Right lung (tissue), 5 donors: ENCODE data around the gene ARHGAP30. TPM values are rescaled to one million over a fixed set of nuclear protein-coding genes. Genes with fewer than 3 reads are reported as not detected.
"Not testable (repeated sequence)": the region's sequence is repeated elsewhere in the genome, so short reads cannot be mapped to it uniquely, and the experiment has no call there.

Experiments used
- DNase-seq, 2 donors: peaks; one replicate each; pipeline ENCODE4 v3.0.0-alpha.2; 2013
- polyA plus RNA-seq, 5 donors: library from polyadenylated mRNA; unstranded; fragments of 120-200 nt; gene quantifications; one replicate each; pipeline versions ENCODE4 v1.2.1 to v1.2.3, GENCODE V29; 2013; ENCODE audit warnings: inconsistent platforms in 1 of 5, low replicate concordance in 1 of 5; ENCODE audit not compliant: insufficient read length in 5 of 5, insufficient read depth in 1 of 5

The ARHGAP30 gene
- polyA plus RNA-seq, 5 donors = 2.8 to 4.7 (median 3.9) TPM

DNA sequence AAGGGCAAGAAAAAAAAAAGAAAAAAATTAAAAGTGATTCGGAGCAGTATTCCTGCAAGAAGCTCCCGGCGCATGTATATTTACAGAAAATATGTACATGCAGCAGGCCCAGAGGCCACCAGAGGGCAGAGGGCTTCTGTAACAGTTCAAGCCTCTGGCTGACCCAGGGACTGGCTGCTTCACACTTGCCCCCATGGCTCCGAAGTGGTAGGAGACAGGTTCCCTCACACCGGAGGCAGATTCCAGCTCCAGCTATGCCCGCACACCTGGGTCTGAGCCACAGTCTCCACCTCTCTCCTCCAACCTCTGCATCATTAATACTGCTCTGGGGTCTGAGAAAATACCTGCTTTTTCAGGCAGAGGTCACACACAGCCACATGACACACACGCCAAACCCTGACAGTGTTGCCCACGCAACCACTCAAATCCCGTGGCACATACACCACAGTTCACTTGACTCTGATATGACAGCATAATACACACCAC is 2.2 kb upstream of the ARHGAP30 start:
- DNase-seq = no peak

- DNase-seq = no peak
These were observed 1.1 kb upstream of the ARHGAP30 start for GRCh38 chr1:161070761-161071160.

DNA sequence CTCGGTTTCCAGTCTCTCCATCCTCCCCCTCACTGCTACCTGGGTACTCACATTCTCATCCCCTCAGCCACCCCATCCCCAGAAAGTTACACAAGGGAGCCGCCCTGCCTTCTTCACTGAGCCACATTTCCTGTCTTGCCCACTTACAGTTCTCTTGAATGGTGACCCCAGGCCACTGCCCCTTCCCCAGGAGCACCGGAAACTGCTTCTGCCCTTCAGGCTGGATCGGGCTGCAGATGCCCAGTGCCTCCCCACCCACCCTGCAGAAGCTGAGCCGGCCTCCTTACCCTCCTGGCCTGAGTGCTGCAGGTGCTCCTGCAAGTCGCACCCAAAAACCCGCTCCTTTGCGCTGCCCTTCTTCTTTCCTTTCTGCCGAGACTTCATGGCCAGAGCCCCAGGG is 450 bp downstream of the ARHGAP30 start:
- DNase-seq = no peak

DNA sequence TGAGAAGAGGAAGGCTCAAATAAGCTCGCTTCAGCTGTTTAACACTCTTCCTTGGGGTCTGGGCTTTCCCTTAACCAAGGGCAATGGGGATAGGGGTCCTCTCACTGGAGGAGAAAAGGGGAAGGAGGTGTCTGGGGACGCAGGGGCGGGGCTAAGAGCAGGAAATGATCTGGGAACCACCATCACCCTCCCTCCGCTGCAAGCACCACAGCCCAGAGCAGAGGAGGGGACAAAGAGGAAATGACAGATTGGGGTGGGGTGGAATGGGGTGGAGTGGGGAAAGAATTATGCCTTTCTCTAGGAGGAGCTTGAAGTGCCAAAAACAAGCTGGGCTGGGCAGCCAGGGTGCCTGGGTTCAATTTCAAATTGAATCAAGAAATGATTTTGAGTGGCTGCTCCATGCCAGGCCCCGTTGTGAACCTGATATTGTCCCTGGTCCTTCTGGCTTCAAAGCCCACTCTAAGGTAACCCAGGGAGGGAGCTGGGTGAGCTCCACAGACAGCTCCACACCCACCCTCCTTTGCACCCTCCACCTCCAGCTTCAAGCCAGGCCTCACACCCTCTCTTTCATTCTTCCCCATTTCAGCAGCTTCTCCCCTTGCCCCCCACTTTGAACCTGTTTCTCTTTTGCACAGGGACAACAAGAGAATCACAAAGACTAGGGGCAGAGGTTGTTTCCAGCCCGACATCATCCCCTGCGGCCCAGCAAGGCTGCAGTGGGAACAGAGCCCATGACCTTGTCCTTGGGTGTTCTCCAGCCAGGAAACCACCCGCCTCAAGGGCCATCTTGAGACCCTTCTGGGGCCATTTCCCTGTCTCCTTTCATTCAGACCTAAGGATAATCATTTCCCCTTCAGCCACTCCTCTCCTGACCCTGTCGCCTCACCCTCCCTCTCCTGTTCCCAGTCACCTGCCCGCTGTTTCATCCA is 1.1 kb downstream of the ARHGAP30 start:
- no peak for DNase-seq

GRCh38 chr1:161066694-161067093 is 3.0 kb downstream of the ARHGAP30 start:
- no peak for DNase-seq

DNA sequence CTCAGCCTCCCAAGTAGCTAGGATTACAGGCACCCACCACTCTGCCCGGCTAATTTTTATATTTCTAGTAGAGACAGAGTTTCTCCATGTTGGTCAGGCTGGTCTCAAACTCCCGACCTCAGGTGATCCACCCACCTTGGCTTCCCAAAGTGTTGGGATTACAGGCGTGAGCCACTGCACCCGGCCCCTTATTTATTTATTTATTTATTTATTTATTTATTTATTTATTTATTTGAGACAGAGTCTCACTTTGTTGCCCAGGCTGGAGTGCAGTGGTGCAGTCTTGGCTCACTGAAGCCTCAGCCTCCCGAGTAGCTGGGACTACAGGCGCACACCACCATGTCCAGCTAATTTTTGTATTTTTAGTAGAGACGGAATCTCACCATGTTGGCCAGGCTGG is 4.0 kb downstream of the ARHGAP30 start:
- not testable (repeated sequence) for DNase-seq

DNA sequence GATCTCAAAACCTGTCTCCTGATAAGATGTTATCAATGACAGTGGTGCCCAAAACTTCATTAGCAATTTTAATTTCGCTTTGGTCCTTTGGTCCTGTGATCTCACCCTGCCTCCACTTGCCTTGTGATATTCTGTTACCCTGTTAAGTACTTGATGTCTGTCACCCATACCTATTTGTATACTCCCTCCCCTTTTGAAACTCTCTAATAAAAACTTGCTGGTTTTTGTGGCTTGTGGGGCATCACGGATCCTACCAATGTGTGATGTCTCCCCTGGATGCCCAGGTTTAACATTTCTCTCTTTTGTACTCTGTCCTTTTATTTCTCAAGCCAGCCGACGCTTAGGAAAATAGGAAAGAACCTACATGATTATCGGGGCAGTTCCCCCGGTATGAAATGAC is 5.8 kb downstream of the ARHGAP30 start:
- not testable (repeated sequence) for DNase-seq

DNA sequence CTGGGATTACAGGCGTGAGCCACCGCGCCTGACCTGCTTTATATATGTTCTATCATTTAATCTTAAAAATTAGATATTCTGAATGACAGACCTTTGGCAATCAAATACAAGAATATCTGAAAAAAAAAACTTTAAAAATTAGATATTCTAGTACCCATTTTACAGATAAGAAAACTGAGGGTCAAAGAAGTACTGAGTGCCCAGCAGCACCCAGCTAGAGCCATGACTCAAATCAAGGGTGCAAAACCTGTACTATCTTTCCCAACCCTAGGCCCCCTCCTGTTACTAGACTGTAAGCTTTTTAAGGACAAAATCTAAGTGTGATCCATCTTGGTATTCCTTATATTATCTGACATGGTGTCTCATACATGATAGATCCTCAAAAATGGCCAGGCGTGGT is 8.3 kb downstream of the ARHGAP30 start:
- DNase-seq = no peak

DNA sequence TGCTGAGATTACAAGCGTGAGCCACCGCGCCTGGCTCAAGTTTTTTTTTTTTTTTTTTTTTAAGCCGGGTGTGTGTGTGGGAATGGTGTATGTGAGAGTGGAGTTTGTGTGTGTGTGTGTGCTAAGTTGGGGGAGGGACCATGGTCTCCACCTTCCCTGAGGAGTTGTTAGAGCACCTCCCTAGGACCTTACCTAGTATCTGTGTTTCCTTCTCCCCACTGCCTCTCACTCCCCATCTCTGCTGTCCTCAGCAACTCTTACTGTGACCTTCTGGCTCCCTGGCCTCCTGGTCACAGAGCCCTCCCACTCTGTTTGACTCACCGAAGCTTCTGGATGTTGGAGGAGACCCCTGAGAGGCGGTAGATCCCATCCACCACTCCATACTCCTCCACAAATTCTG is 10.4 kb downstream of the ARHGAP30 start:
- no peak for DNase-seq

DNA sequence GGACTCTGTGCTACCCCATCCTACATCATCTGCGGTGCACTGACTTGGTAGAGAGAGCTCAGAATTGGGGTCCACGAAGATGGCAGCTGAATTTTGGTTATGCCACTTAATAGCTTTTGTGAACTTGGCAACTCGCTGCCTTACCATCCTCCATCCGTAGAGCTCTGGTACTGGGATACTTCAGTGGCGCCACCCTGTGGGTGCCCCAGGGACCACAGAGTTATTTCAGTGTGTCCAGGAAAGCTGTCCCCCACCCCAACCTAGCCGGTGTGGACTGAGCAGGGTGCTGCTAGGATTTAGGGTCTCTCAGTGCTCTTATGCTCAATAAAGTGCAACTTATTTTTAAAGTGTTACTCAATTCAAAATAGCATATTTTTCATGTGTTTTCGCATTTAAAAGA is 14.9 kb downstream of the ARHGAP30 start:
- no peak for DNase-seq

DNA sequence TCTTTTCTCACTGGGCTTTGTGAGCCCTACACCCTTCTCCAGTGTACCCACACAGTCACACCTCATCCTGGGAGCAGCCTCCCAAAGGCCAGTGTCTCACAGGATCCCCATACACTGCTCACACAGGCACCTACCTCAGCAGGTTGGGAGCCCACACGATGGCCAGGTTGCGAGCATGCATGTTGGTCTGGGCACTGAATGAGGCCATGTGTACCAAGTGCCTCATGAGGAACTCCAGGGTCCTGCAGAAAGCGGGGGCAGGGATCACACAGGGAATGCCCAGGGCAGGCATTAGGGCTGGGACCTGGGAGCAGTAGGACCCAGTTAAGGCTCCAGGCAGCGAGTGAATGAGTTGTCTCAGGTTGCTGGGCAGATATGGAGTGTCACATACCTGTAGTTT is 15.5 kb downstream of the ARHGAP30 start:
- DNase-seq = no peak

DNA sequence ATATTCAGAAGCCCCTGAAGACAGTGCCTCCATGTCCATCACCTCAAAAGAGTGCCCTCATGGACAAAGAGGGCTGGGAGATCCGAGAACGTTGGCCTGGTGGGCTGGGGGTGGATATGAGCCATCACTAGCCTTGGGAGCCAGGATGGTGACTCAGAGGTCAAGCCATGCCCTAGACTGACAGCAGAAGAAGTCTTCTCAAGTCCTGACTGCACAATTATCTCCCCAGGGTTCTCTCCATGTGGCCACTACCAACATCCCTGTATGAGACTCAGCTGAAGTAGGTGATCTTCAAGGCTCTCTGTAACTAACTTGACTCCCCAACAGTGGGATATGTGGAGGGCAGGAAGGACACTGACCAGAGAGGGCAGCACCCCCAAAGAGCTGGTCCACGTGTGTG is 16.8 kb downstream of the ARHGAP30 start:
- no peak for DNase-seq

DNA sequence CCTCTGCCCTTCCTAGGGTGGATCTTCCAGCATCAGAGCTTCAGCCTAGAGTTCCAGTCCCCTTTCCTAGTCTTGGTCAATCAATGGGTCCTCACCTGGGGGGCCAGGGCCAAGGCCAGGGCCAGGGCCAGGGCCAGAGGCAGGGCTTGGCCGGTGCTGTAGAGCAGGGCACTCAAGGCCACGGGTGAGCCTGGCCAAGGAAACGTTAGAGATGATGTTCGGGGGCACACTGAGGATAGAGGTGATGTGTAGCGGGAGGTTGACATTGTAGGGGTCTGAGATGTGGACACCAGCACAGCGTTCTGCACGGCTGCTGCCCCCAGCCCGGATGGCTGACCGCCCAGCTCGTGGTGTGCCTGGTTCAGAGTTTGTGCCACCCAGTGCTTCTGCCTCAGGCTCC is 18.5 kb downstream of the ARHGAP30 start:
- DNase-seq = no peak

DNA sequence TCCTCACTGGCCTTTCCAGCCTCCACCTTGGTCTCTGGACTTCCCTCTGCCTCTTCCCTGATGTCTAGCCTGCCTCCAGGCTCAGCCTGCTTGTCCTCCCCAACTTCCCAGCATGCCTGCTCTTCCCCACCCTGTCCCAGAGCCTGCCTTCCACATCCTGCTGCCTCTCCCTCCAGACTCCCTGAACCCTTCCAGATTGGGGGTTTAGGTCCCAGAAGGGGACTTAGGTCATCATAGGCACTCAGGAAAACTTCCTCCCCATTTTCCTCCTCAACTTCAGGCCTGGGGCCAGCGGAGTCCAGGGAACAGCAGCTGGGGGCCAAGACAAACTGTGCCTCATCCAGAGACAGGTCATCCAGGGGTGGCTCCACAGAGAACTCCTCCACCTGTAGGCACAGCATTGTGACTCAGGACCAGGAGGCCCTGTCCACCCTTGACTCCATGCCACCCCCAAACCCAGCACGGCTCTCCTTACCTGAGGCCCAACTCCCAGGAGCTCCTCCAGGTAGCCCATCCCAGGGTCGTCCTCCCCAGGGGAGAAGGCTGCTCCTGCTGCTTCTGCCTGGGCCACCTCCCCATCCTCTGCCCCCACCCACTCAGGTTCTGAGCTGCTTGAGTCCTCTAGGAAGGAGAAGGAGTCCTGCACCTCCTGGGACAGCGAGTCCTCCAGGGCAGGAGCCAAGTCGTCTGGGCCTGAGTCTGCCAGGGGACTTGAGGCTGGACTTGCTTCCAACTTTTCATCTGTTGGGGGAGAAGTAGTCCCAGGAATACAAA is 20.6 kb downstream of the ARHGAP30 start:
- no peak for DNase-seq

- no peak for DNase-seq
These were observed 22.0 kb downstream of the ARHGAP30 start for GRCh38 chr1:161047436-161048420.

DNA sequence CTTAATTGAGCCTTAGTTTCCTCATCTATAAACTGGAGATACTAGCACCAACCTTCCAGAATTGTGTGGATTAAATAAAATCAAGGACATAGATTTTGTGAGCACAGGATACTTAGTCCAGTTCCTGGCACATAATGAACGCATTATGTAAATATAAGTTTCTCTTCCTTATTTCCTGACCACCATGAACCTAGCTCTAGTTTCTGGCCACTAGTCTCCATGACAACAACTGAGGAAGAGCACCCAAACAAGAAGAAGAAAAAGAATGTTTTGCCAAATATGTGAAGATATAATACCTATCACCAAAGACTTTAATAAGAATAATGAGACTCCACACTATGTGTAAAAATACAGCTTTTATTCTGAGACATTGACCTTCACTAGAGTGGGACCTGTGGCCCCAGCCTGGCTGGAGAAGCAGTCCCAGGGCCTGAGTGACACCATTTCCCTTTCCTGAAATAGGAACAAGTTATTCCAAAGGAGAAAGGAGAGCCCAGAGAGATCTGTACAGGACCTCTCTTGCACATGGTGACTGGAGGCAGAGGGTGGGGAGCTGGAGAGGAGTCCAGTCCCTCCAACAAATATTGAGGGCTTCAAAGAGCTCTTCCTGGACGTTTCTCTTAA is 23.0 kb downstream of the ARHGAP30 start:
- no peak for DNase-seq

DNA sequence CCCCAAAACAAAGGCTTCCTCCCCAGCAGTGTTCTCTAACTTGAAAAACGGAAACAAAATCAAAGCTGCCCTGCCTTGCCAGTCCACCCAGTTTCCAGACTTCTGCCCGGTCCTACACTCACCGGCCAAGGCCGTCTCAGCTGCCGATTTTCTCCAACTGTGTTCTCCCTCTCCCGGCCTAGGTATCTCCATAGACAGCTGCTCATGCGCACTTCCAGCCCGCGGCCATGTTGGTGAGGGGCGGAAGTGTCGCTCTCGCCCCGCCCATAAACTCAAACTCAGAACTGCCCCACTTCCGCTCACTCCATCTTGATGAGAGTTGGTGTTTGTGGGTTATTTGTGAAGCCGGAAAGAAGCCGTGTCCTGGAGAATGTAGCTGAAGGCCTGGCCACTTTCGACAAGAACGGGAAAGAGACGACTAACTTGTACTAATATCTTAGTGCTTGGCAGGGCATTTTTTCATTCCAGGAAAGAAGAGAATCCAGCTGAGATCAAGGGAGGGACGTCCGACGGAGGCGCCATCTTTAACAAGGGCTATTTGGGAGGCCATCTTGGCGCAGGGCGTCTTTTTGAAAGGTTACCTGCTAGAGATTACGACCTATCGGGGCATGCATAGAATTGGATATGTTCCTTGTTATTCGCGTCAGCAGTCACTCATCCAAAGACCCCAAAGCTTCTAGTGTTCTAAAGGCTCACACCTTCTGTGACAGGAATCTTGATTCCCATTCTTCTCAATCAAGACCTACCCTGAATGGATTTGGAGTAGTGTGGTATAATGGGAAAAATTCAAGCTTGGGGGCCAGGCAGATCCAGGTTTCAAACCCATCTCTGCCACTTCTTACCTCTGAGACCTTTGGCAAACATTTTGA is 23.7 kb downstream of the ARHGAP30 start, which contains the start of gene USF1:
TSS of gene USF1 (minus strand) at position 242 of the 869 bp plus-strand sequence. CDS start 2,702 bp downstream, outside the sequence.
- DNase-seq = peak; percentile 98

GRCh38 chr1:161044908-161045735 is 24.6 kb downstream of the ARHGAP30 start:
- DNase-seq = peak; percentile 60 to 66

GRCh38 chr1:161044535-161044907 is 25.2 kb downstream of the ARHGAP30 start:
- no peak for DNase-seq
